Measurements from ENCODE around the gene ASIC3. TPM values are rescaled to one million over a fixed set of nuclear protein-coding genes. Genes with fewer than 3 reads are reported as not detected.

Gene ASIC3
- total and polyA plus RNA-seq, 2 donors (not counting 3 experiments of a cell fraction or from before 2014, with no cell fraction given), result 0.69 to 0.70 TPM

- H3K9me3 ChIP-seq (replicated peaks; ENCODE audit: control insufficient read depth, insufficient read depth, low read length), result no peaks in the 10 kb centered on the region
- dilution Hi-C loops (cut with MboI; ENCODE audit: extremely low pct_ligation_motif_present, low sequenced_read_pairs), result no loop called here
Observed at GRCh38 chr7:151087245-151088018, 39.1 kb downstream of the ASIC3 start.

More at GRCh38 chr7:151087245-151088018, 39.1 kb downstream of the ASIC3 start:
- H3K27ac ChIP-seq (ENCODE audit: insufficient read depth, low read depth, low read length), result peak overlapping the region; percentile 98
- H3K36me3 ChIP-seq (ENCODE audit: control insufficient read depth in 2 of 2, extremely low read depth in 1 of 2, insufficient read depth in 2 of 2, low read length in 2 of 2), result peaks cover 0 to 4% of the 10 kb centered on the region in 2 experiments
- peak overlapping the region; percentile 81 to 96 (median 82) for H3K4me3 ChIP-seq (replicated peaks in 1 of 3; ENCODE audit: insufficient read depth in 1 of 3, low read depth in 1 of 3, low read length in 3 of 3)
- peaks cover 55% of the 10 kb centered on the region for H3K79me2 ChIP-seq (ENCODE audit: control insufficient read depth, insufficient read depth, low read length)
- FAIRE-seq (no peak), DNase-seq (ENCODE audit: low read depth, low spot score) (peak; percentile 44)
- TF ChIP-seq JUN (IDR thresholded peaks at IDR 0.05; ENCODE audit: borderline replicate concordance, insufficient read depth, insufficient read length, low read depth) (no peak), POLR2AphosphoS5 (IDR thresholded peaks at IDR 0.05; ENCODE audit: insufficient read depth, low read depth, low read length) (peak; percentile 46), EZH2 (IDR thresholded peaks at IDR 0.05; ENCODE audit: borderline replicate concordance, low read depth, low read length, severe bottlenecking) (no peak), FOS (IDR thresholded peaks at IDR 0.05; ENCODE audit: borderline replicate concordance, insufficient read depth, low read length) (no peak), GATA2 (IDR thresholded peaks at IDR 0.05; ENCODE audit: insufficient read depth, insufficient read length, low read depth, low read length) (no peak), POLR2A (IDR thresholded peaks at IDR 0.05; ENCODE audit: low read depth, low read length) (peak; percentile 54), MYC (IDR thresholded peaks at IDR 0.05; ENCODE audit: low read depth, low read length) (no peak)
- TF ChIP-seq, protein P1, sequence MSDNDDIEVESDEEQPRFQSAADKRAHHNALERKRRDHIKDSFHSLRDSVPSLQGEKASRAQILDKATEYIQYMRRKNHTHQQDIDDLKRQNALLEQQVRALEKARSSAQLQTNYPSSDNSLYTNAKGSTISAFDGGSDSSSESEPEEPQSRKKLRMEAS (IDR thresholded peaks at IDR 0.05; ENCODE audit: insufficient read depth, insufficient read length), result no peak
- TF ChIP-seq, protein P2, sequence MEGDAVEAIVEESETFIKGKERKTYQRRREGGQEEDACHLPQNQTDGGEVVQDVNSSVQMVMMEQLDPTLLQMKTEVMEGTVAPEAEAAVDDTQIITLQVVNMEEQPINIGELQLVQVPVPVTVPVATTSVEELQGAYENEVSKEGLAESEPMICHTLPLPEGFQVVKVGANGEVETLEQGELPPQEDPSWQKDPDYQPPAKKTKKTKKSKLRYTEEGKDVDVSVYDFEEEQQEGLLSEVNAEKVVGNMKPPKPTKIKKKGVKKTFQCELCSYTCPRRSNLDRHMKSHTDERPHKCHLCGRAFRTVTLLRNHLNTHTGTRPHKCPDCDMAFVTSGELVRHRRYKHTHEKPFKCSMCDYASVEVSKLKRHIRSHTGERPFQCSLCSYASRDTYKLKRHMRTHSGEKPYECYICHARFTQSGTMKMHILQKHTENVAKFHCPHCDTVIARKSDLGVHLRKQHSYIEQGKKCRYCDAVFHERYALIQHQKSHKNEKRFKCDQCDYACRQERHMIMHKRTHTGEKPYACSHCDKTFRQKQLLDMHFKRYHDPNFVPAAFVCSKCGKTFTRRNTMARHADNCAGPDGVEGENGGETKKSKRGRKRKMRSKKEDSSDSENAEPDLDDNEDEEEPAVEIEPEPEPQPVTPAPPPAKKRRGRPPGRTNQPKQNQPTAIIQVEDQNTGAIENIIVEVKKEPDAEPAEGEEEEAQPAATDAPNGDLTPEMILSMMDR (IDR thresholded peaks at IDR 0.05; ENCODE audit: extremely low read depth in 1 of 2, insufficient read depth in 1 of 2, low read depth in 1 of 2, low read length in 2 of 2), result peak in 1 of 2 donors; percentile 33
- H3K9me1 ChIP-seq (replicated peaks; ENCODE audit: control insufficient read depth, extremely low read depth, insufficient read depth, low read length), result no peaks in the 10 kb centered on the region
- H3K4me2 ChIP-seq (ENCODE audit: insufficient read depth, low read length), result peak overlapping the region; percentile 94
- H3K27me3 ChIP-seq (ENCODE audit: control insufficient read depth in 2 of 2, insufficient read depth in 2 of 2, low read length in 2 of 2), result no peaks in the 10 kb centered on the region
- CTCF ChIA-PET, result interaction anchor here (1.1 to 4.5 kb wide), 6 partner anchors 17 to 103 kb away, joined by 3 to 29 read pairs (median 4); no protein-coding TSS in a partner anchor
- no peak overlapping the region for H2AFZ ChIP-seq (ENCODE audit: low read depth, low read length)
- peaks cover 53% of the 10 kb centered on the region for H3K4me1 ChIP-seq (ENCODE audit: control insufficient read depth, extremely low read depth, insufficient read depth, low read length)
- H3K9ac ChIP-seq (replicated peaks; ENCODE audit: extremely low read depth, insufficient read depth, low read length), result peak overlapping the region; percentile 78
- BruUV-seq (replicated peaks), result no TSS peak
- intact Hi-C loops (cut with micrococcal nuclease), result loop anchor here (2.0 kb wide), 1 partner anchor 49 kb away; no protein-coding TSS in a partner anchor
- H4K20me1 ChIP-seq (replicated peaks; ENCODE audit: control insufficient read depth, extremely low read depth, insufficient read depth, low read length), result no peaks in the 10 kb centered on the region
- POLR2A ChIA-PET, result no interaction called here

Measured in endothelial cell of umbilical vein (primary cell).